CD4-positive, alpha-beta T cell (primary cell): ENCODE measurements around the gene NEURL2. TPM values are rescaled to one million over a fixed set of nuclear protein-coding genes. Genes with fewer than 3 reads are reported as not detected.
A peak's percentile ranks its signal among the peaks of the same experiment; 100 is the strongest.

Source experiments
- ATAC-seq: fragments of 200-7000 bp; cut with Tn5 transposase; one replicate; pipeline ENCODE4 v1.10.0; 2022; ENCODE audit warnings: mild to moderate bottlenecking; ENCODE audit not compliant: poor library complexity
- CTCF ChIA-PET: fragments of 350-600 bp; sonication (Branson Sonifier 250); formaldehyde crosslinking; loops from one replicate; lab custom pipeline; 2021; ENCODE audit warnings: antibody characterized with exemption, inconsistent platforms; lab: Charles Lee
- POLR2A ChIA-PET: fragments of 350-600 bp; sonication (Branson Sonifier 250); formaldehyde crosslinking; loops from one replicate; lab custom pipeline; 2021; ENCODE audit warnings: antibody characterized with exemption, inconsistent platforms; lab: Charles Lee
- DNase-seq, 14 experiments: peaks; one replicate each; pipeline ENCODE4 v3.0.0-alpha.2; 2013 to 2020; ENCODE audit warnings: mixed read lengths in 2 of 14
- H3K27ac ChIP-seq, 2 donors: one replicate each; pipeline versions ENCODE4 v1.5.1 to v1.7.0; 2013; ENCODE audit warnings: low read length in 2 of 2, low read depth in 1 of 2, mild to moderate bottlenecking in 1 of 2
- H3K27me3 ChIP-seq, 2 experiments: 1 replicate in 1 of 2; 2 replicates in 1 of 2; pipeline versions ENCODE4 v1.6.1 to v1.7.0; 2013; ENCODE audit warnings: low read length in 2 of 2, control low read depth in 1 of 2, mild to moderate bottlenecking in 1 of 2, moderate library complexity in 1 of 2; ENCODE audit not compliant: insufficient read depth in 2 of 2, control insufficient read depth in 1 of 2
- H3K36me3 ChIP-seq: one replicate; pipeline ENCODE4 v1.6.1; 2013; ENCODE audit warnings: low read length, control low read depth; ENCODE audit not compliant: insufficient read depth
- H3K4me1 ChIP-seq: one replicate; pipeline ENCODE4 v1.6.1; 2013; ENCODE audit warnings: low read length, control low read depth; ENCODE audit not compliant: insufficient read depth
- H3K4me3 ChIP-seq: one replicate; pipeline ENCODE4 v1.5.1; 2013; ENCODE audit warnings: mild to moderate bottlenecking, low read length, moderate library complexity
- H3K9me3 ChIP-seq, 2 experiments: 1 replicate in 1 of 2; 2 replicates in 1 of 2; pipeline versions ENCODE4 v1.6.1 to v1.7.0; 2013; ENCODE audit warnings: low read length in 2 of 2, mild to moderate bottlenecking in 2 of 2, control low read depth in 1 of 2, moderate library complexity in 1 of 2; ENCODE audit not compliant: control insufficient read depth in 1 of 2, insufficient read depth in 1 of 2
- H3K27ac Mint-ChIP-seq: one replicate; pipeline ENCODE4 v1.8.0; 2020; ENCODE audit warnings: mixed read lengths
- H3K27me3 Mint-ChIP-seq: one replicate; pipeline ENCODE4 v1.8.0; 2021; ENCODE audit warnings: mixed read lengths
- H3K36me3 Mint-ChIP-seq: one replicate; pipeline ENCODE4 v1.8.0; 2021; ENCODE audit warnings: low read depth, mixed read lengths
- H3K4me1 Mint-ChIP-seq: one replicate; pipeline ENCODE4 v1.8.0; 2021; ENCODE audit warnings: low read depth, mixed read lengths
- H3K4me3 Mint-ChIP-seq: one replicate; pipeline ENCODE4 v1.8.0; 2020; ENCODE audit warnings: mild to moderate bottlenecking, mixed read lengths
- H3K9me3 Mint-ChIP-seq: one replicate; pipeline ENCODE4 v1.8.0; 2020; ENCODE audit warnings: mixed read lengths
- CTCF ChIP-seq: fragments of 200-600 bp; IDR thresholded peaks from one replicate; pipeline ENCODE4 v1.8.0; 2022; ENCODE audit warnings: antibody characterized with exemption, mild to moderate bottlenecking
- intact Hi-C, 2 experiments: fragments of 100-400 bp; cut with DNase I in 1 of 2; cut with micrococcal nuclease in 1 of 2; formaldehyde crosslinking; loops; one replicate each; pipeline versions ENCODE4 v1.15.1 to v1.9.0; 2023 to 2025; cut with DNase I, micrococcal nuclease
- total RNA-seq, 174 experiments: library from RNA in 2 of 174; stranded (reverse) in 2 of 174; gene quantifications; one replicate each; pipeline ENCODE4 v1.2.3 and lab custom pipeline; 2021 to 2026

NEURL2 gene
- total RNA-seq, 2 experiments from 2014 or later, result 1.5 to 2.5 TPM

DNA sequence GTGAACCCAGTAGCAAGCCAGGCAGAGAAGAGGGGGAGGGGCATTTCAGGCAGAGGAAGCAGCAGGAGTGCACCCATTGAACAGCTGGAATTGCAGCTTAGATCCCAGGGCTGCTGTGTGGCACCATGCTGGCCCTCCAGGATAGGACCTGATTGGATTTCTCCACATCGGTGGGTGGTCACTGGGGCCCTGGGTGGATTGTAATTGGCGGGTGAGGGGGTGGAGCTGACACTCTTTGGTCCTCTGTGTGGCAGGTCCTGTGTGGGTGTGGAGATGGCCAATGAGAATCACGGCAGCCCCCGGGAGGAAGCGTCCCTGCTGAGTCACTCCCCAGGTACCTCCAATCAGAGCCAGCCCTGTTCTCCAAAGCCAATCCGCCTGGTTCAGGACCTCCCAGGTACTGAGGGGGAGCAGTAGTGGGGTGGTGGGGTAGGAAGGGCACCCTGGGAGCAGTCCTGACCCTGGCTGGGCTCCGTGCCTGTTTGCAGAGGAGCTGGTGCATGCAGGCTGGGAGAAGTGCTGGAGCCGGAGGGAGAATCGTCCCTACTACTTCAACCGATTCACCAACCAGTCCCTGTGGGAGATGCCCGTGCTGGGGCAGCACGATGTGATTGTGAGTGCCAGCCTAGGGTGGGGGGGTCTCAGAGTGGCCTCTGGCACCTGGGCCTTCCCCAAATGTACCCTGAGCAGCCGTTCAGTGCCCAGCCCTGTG is 47.9 kb upstream of the NEURL2 start:
- ChIA-PET POLR2A (interaction anchor here (5.9 to 6.8 kb wide), 2 partner anchors 12 to 33 kb away, joined by 120 to 195 read pairs; partner anchors contain the start of gene ZNF335), CTCF (no interaction called here)
- H3K36me3 Mint-ChIP-seq, result peaks cover 68% of the 10 kb centered on the region
- H3K27me3 ChIP-seq, result no peaks in the 10 kb centered on the region
- H3K27ac Mint-ChIP-seq, result no peak overlapping the region
- H3K36me3 ChIP-seq, result peaks cover 66% of the 10 kb centered on the region
- DNase-seq, result peak in 1 of 14 experiments; percentile 24
- TF ChIP-seq CTCF, result no peak
- H3K4me1 Mint-ChIP-seq, result peaks cover 26% of the 10 kb centered on the region
- no peaks in the 10 kb centered on the region for H3K27me3 Mint-ChIP-seq
- no peaks in the 10 kb centered on the region for H3K9me3 Mint-ChIP-seq
- H3K4me3 ChIP-seq, result no peak overlapping the region
- H3K9me3 ChIP-seq, result no peaks in the 10 kb centered on the region
- peaks cover 29% of the 10 kb centered on the region for H3K4me1 ChIP-seq
- ATAC-seq, result no peak
- no peak overlapping the region for H3K4me3 Mint-ChIP-seq
- peak overlapping the region in 1 of 2 donors; percentile 31 for H3K27ac ChIP-seq
- intact Hi-C loops, result no loop called here

DNA sequence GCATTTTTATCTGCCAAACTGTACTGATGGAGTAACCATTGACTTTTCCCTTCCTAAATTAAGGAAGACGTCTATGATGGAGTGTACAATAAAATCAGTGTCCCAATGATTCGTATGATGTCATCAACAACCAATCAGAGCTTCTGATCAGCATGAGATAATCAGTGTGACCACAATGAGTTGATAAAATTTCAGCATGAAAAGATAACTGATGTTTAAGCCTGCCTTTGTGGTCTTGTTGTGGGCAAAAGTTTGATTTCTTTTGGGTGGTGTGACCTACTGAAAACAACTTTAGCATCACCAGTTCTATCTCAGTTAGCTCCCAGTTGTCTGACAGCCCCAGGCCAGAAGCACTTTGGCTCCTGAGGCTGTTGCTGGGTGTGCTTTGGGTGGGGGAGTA is 46.8 kb upstream of the NEURL2 start:
- H3K27ac Mint-ChIP-seq, result peak overlapping the region; percentile 86
- CTCF ChIA-PET, result interaction anchor here (0.8 to 1.1 kb wide), 2 partner anchors 32 to 138 kb away, joined by 3 to 4 read pairs; no protein-coding TSS in a partner anchor
- DNase-seq, result peak in 3 of 14 experiments; percentile 13 to 51 (median 42)

More for the DNA sequence above, 46.8 kb upstream of the NEURL2 start:
- no peak for ATAC-seq
- Mint-ChIP-seq H3K4me3 (peak overlapping the region; percentile 88), H3K4me1 (peaks cover 34% of the 10 kb centered on the region), H3K36me3 (peaks cover 61% of the 10 kb centered on the region), H3K27me3 (no peaks in the 10 kb centered on the region), H3K9me3 (no peaks in the 10 kb centered on the region)
- H3K27me3 ChIP-seq, result no peaks in the 10 kb centered on the region
- intact Hi-C loops, result no loop called here
- no peak for TF ChIP-seq CTCF
- H3K36me3 ChIP-seq, result peaks cover 55% of the 10 kb centered on the region
- H3K4me1 ChIP-seq, result peaks cover 40% of the 10 kb centered on the region
- no peak overlapping the region for H3K4me3 ChIP-seq
- H3K27ac ChIP-seq, result peak overlapping the region in 1 of 2 donors; percentile 0
- POLR2A ChIA-PET, result interaction anchor here (0.6 to 6.8 kb wide), 6 partner anchors 13 to 751 kb away, joined by 3 to 195 read pairs (median 8); partner anchors contain the start of genes CTSA, NEURL2, ZNF335 and ZSWIM1
- no peaks in the 10 kb centered on the region for H3K9me3 ChIP-seq
